Measurements from ENCODE around the gene BTG1.

BTG1 gene

GRCh38 chr12:92094751-92095161 is 50.9 kb downstream of the BTG1 start:
- peak; percentile 66 for DNase-seq

- DNase-seq, result peak; percentile 62
Measured at GRCh38 chr12:92094301-92094700, 51.3 kb downstream of the BTG1 start.

All from fibroblast of skin of scalp (primary cell).